ENCODE measurements around the gene ISLR.

DNA sequence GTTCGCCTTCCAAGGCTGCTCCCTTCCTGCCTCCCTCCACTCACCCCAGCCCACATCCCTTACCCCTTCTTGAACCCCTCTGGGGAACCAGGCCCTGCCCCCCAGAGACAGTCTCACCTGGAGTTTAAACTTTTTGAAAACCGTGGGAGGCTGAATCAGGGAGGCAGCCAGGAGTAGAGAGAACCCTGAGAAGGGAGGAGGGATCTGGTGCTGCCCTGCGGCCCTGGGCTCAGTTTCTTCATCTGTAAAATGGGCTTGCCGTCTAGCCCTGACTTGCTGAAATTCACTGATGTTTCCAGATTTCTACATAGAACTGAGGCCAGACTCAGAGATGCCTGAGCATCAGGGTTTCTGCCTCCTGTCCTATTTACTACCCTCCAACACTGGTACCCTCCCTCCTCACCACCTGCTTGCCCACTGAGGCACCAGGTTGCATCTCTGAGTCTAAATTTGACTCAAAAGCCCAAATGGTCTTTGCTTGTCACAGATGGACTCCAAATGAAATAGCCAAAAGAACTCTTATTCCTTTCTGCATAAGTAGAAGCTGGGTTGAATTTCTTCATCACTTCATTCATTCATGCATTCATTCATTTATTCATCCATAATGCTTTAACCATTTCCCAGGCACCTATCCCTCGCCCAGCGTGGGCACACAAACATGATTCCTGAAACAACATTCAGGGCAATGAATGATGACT is 41.0 kb downstream of the ISLR start:
- TF ChIP-seq GATA3 (IDR thresholded peaks at IDR 0.05; ENCODE audit: low read depth, low read length) (no peak), GATA2 (IDR thresholded peaks at IDR 0.05; ENCODE audit: low read depth, low read length) (no peak)
